ENCODE measurements around the gene RNF17. TPM values are rescaled to one million over a fixed set of nuclear protein-coding genes. Genes with fewer than 3 reads are reported as not detected.

Gene RNF17
- total RNA-seq, 3 donors from 2014 or later: 0.29 TPM; not detected in 2

DNA sequence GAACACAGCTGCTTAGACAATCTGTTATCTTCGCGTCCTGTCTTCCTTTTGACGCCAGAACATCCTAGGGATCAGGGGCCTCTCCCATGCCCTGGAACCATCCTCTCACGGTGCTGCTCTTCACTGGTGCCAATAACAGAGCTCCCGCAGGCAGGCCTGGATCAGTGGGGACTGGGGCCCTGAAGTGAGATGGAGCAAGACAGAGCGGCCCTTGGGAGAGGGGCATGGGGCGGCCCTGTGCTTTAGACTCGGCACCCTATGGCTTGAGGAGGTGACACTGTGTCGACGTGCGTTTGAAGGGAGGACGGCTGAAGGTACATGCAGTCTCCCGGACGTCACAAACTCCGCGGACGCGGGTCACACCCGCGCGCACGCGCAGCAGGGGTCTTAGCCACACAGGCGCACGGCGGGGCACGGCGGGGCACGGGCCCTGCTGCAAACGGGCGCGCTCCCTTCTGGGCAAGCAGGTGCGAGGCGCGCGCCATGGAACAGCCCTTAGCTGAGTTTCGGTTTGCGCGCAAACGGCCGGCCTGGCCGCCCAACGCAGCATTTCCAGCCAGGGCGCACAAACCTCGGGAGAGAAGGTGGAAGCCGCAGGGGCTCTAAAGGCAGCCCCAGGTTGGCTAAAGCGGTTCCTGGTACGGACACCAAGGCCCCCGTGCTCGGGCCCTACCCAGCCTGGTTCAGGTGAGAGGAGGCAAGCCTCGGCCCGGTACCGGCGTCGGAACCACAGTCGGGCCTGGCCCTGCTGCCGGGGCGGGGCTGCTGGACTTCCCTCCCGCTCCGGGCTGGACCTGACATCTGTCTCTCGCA lies 16.5 kb upstream of the RNF17 start:
- Histone ChIP-seq H3K4me1 (no peaks in the 10 kb centered on the region), H3K27ac (no peak overlapping the region), H3K4me3 (peak overlapping the region; percentile 13 to 59 (median 28)), H3K9me3 (no peaks in the 10 kb centered on the region), H3K27me3 (peaks cover 0 to 65% of the 10 kb centered on the region in 2 donors), H3K36me3 (no peaks in the 10 kb centered on the region)
- intact Hi-C loops (cut with DNase I; ENCODE audit: low total_unique reads): no loop called here
- TF ChIP-seq, protein P1, sequence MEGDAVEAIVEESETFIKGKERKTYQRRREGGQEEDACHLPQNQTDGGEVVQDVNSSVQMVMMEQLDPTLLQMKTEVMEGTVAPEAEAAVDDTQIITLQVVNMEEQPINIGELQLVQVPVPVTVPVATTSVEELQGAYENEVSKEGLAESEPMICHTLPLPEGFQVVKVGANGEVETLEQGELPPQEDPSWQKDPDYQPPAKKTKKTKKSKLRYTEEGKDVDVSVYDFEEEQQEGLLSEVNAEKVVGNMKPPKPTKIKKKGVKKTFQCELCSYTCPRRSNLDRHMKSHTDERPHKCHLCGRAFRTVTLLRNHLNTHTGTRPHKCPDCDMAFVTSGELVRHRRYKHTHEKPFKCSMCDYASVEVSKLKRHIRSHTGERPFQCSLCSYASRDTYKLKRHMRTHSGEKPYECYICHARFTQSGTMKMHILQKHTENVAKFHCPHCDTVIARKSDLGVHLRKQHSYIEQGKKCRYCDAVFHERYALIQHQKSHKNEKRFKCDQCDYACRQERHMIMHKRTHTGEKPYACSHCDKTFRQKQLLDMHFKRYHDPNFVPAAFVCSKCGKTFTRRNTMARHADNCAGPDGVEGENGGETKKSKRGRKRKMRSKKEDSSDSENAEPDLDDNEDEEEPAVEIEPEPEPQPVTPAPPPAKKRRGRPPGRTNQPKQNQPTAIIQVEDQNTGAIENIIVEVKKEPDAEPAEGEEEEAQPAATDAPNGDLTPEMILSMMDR (IDR thresholded peaks at IDR 0.05): no peak
- TF ChIP-seq POLR2AphosphoS5 (IDR thresholded peaks at IDR 0.05) (no peak), POLR2A (IDR thresholded peaks at IDR 0.05) (no peak)
- no peak for DNase-seq (ENCODE audit: low spot score in 2 of 2)

DNA sequence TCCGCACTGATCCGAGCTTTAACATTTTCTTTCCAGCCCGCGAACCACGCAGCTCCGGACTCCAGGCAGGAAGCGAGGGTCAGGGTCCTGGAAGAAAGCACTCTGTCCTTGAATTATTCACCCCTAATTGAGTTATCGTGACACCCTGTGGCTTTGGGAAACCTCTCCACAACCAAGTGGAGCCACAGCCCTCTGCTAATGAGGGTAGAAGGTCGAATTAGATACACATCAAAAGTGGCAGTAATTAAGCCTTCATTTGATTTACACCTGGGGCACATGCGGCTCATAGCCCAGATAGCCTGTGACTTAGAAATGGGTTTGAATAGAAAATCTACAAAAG lies 15.9 kb upstream of the RNF17 start:
- Histone ChIP-seq H3K4me1 (no peaks in the 10 kb centered on the region), H3K27ac (no peak overlapping the region), H3K9me3 (no peaks in the 10 kb centered on the region), H3K4me3 (peak overlapping the region in 1 of 3 donors; percentile 59), H3K36me3 (no peaks in the 10 kb centered on the region), H3K27me3 (peaks cover 0 to 60% of the 10 kb centered on the region in 2 donors)
- intact Hi-C loops (cut with DNase I; ENCODE audit: low total_unique reads): no loop called here
- DNase-seq (ENCODE audit: low spot score in 2 of 2): no peak
- TF ChIP-seq, protein P1 (IDR thresholded peaks at IDR 0.05): no peak
- no peak for TF ChIP-seq POLR2A (IDR thresholded peaks at IDR 0.05)
- TF ChIP-seq POLR2AphosphoS5 (IDR thresholded peaks at IDR 0.05): no peak

DNA sequence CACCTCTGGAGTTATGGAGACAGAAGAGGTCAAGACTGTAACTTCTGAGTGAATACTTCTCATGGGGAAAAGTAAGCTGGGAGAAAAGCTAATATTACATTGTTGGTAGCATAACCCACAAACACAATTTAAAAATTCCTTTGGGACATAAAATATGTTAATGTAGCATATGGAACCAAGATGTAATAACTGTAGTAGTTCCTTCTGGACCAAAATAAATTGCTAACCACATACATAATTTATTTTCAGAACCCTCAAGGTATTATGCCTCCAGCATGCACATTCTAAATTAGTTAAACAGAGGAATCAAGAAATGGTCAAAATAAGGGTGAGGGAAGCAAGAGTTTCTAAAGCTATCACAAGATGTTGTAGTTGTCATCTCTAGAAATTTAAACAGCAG lies 4.8 kb upstream of the RNF17 start:
- no peak overlapping the region for H3K4me3 ChIP-seq
- H3K4me1 ChIP-seq: no peaks in the 10 kb centered on the region
- no peaks in the 10 kb centered on the region for H3K36me3 ChIP-seq
- no peak overlapping the region for H3K27ac ChIP-seq
- TF ChIP-seq, protein P1 (IDR thresholded peaks at IDR 0.05): no peak
- no peak for TF ChIP-seq POLR2A (IDR thresholded peaks at IDR 0.05)
- TF ChIP-seq POLR2AphosphoS5 (IDR thresholded peaks at IDR 0.05): no peak
- intact Hi-C loops (cut with DNase I; ENCODE audit: low total_unique reads): no loop called here
- peaks cover 0 to 3% of the 10 kb centered on the region in 2 donors for H3K27me3 ChIP-seq
- peaks cover 0 to 5% of the 10 kb centered on the region in 2 donors for H3K9me3 ChIP-seq
- no peak for DNase-seq (ENCODE audit: low spot score in 2 of 2)

DNA sequence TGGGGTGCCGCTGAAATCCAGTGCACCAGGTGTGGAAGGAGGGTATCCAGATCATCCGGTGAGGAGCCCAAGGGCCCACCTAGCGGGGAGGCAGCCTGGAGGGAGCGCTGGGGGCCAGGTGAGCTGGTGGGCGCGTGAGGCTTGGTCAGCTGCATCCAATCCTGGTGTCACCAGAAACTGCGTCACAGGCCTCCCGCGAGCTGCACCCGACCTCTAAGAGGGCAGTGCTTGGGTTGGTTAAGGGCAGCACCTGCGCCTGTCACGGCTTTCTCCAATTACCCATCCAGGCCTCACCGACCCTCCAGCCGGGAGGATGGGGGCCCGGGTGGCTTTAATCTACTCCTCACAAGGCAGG lies 284 bp downstream of the RNF17 start:
- H3K27ac ChIP-seq: no peak overlapping the region
- no peak overlapping the region for H3K4me3 ChIP-seq
- H3K27me3 ChIP-seq: no peaks in the 10 kb centered on the region
- H3K9me3 ChIP-seq: peaks cover 0 to 9% of the 10 kb centered on the region in 2 donors
- H3K36me3 ChIP-seq: no peaks in the 10 kb centered on the region
- intact Hi-C loops (cut with DNase I; ENCODE audit: low total_unique reads): no loop called here
- DNase-seq (ENCODE audit: low spot score in 2 of 2): no peak
- H3K4me1 ChIP-seq: no peaks in the 10 kb centered on the region
- TF ChIP-seq POLR2AphosphoS5 (IDR thresholded peaks at IDR 0.05) (no peak), POLR2A (IDR thresholded peaks at IDR 0.05) (no peak)
- TF ChIP-seq, protein P1 (IDR thresholded peaks at IDR 0.05): no peak

DNA sequence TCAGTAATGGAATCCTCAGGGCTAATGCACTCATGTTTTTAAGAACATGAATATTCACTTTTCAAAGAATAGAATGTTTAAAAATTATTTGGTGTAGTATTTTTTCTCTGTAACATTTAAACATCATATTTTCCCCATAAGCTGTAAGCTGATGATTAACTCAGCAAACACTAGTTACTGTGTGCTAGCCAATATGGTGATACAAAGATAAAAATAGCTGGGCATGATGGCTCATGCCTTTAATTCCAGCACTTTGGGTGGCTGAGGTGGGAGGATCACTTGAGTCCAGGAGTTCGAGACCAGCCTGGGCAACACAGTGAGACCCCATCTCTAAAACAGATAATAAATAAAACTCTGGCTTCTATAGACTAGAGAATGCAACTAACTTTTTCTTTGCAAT lies 13.2 kb downstream of the RNF17 start:
- no peak for TF ChIP-seq POLR2AphosphoS5 (IDR thresholded peaks at IDR 0.05)
- TF ChIP-seq, protein P1 (IDR thresholded peaks at IDR 0.05): no peak
- no peak for TF ChIP-seq POLR2A (IDR thresholded peaks at IDR 0.05)
- H3K9me3 ChIP-seq: no peaks in the 10 kb centered on the region
- no peak overlapping the region for H3K4me3 ChIP-seq
- intact Hi-C loops (cut with DNase I; ENCODE audit: low total_unique reads): no loop called here
- no peaks in the 10 kb centered on the region for H3K27me3 ChIP-seq
- no peak overlapping the region for H3K27ac ChIP-seq
- H3K36me3 ChIP-seq: no peaks in the 10 kb centered on the region
- H3K4me1 ChIP-seq: no peaks in the 10 kb centered on the region
- no peak for DNase-seq (ENCODE audit: low spot score in 2 of 2)
